Measurements from ENCODE around the gene PGC.

Gene PGC

GRCh38 chr6:41724586-41725501, 22.4 kb downstream of the PGC start:
- Histone ChIP-seq H3K4me1 (ENCODE audit: low read length) (no peaks in the 10 kb centered on the region), H3K4me2 (ENCODE audit: low read depth, low read length) (no peak overlapping the region), H4K20me1 (ENCODE audit: insufficient read depth, low read length) (no peaks in the 10 kb centered on the region), H3K4me3 (ENCODE audit: low read length) (no peak overlapping the region), H3K79me2 (ENCODE audit: low read length) (peaks cover 21% of the 10 kb centered on the region), H3K27me3 (replicated peaks; ENCODE audit: insufficient read depth, low read length) (no peaks in the 10 kb centered on the region), H3K9me2 (replicated peaks; ENCODE audit: insufficient read depth, low read length) (no peaks in the 10 kb centered on the region), H3K36me3 (replicated peaks; ENCODE audit: insufficient read depth, low read length) (no peaks in the 10 kb centered on the region), H3F3A (ENCODE audit: insufficient read depth, low read length) (no peaks in the 10 kb centered on the region), H3K27ac (ENCODE audit: low read length) (no peak overlapping the region), H3K9ac (ENCODE audit: low read length) (no peak overlapping the region), H3K9me3 (replicated peaks; ENCODE audit: insufficient read depth, low read length) (no peaks in the 10 kb centered on the region), H2AFZ (ENCODE audit: low read length) (no peak overlapping the region)
- TF ChIP-seq EZH2 (optimal IDR thresholded peaks at IDR 0.05; ENCODE audit: low read depth, low read length): no peak
- 0 out of 2 replicates have a peak, but pooled peaks have one; percentile 3 for TF ChIP-seq CTCF (IDR thresholded peaks at IDR 0.05; ENCODE audit: low read length)
- TF ChIP-seq EZH2phosphoT487 (IDR thresholded peaks at IDR 0.05; ENCODE audit: low read length): no peak
- DNase-seq: no peak

- H3K4me3 ChIP-seq (ENCODE audit: low read length): no peak overlapping the region
- no peak for DNase-seq
- H3K4me2 ChIP-seq (ENCODE audit: low read depth, low read length): no peak overlapping the region
- peaks cover 15% of the 10 kb centered on the region for H3K79me2 ChIP-seq (ENCODE audit: low read length)
- no peaks in the 10 kb centered on the region for H3K9me2 ChIP-seq (replicated peaks; ENCODE audit: insufficient read depth, low read length)
- H4K20me1 ChIP-seq (ENCODE audit: insufficient read depth, low read length): no peaks in the 10 kb centered on the region
- no peaks in the 10 kb centered on the region for H3K4me1 ChIP-seq (ENCODE audit: low read length)
- H3K9me3 ChIP-seq (replicated peaks; ENCODE audit: insufficient read depth, low read length): no peaks in the 10 kb centered on the region
- H3F3A ChIP-seq (ENCODE audit: insufficient read depth, low read length): no peaks in the 10 kb centered on the region
- H3K27ac ChIP-seq (ENCODE audit: low read length): no peak overlapping the region
- no peaks in the 10 kb centered on the region for H3K36me3 ChIP-seq (replicated peaks; ENCODE audit: insufficient read depth, low read length)
- no peak overlapping the region for H2AFZ ChIP-seq (ENCODE audit: low read length)
- no peak for TF ChIP-seq EZH2 (optimal IDR thresholded peaks at IDR 0.05; ENCODE audit: low read depth, low read length)
- TF ChIP-seq CTCF (IDR thresholded peaks at IDR 0.05; ENCODE audit: low read length): no peak
- TF ChIP-seq EZH2phosphoT487 (IDR thresholded peaks at IDR 0.05; ENCODE audit: low read length): no peak
- no peaks in the 10 kb centered on the region for H3K27me3 ChIP-seq (replicated peaks; ENCODE audit: insufficient read depth, low read length)
- H3K9ac ChIP-seq (ENCODE audit: low read length): no peak overlapping the region
Observed at GRCh38 chr6:41724228-41724580, 23.0 kb downstream of the PGC start.

GRCh38 chr6:41723530-41724227, 23.5 kb downstream of the PGC start:
- no peak for TF ChIP-seq EZH2phosphoT487 (IDR thresholded peaks at IDR 0.05; ENCODE audit: low read length)
- peaks cover 12% of the 10 kb centered on the region; the same call in 1 of the 2 replicates for H3K79me2 ChIP-seq (ENCODE audit: low read length)
- no peak for DNase-seq
- H3K4me3 ChIP-seq (ENCODE audit: low read length): no peak overlapping the region
- no peaks in the 10 kb centered on the region for H3K4me1 ChIP-seq (ENCODE audit: low read length)
- H3K9me3 ChIP-seq (replicated peaks; ENCODE audit: insufficient read depth, low read length): no peaks in the 10 kb centered on the region
- H3K9me2 ChIP-seq (replicated peaks; ENCODE audit: insufficient read depth, low read length): no peaks in the 10 kb centered on the region
- no peaks in the 10 kb centered on the region for H3K27me3 ChIP-seq (replicated peaks; ENCODE audit: insufficient read depth, low read length)
- no peak overlapping the region for H2AFZ ChIP-seq (ENCODE audit: low read length)
- H3K4me2 ChIP-seq (ENCODE audit: low read depth, low read length): no peak overlapping the region
- no peaks in the 10 kb centered on the region for H3K36me3 ChIP-seq (replicated peaks; ENCODE audit: insufficient read depth, low read length)
- no peak overlapping the region for H3K9ac ChIP-seq (ENCODE audit: low read length)
- no peak overlapping the region for H3K27ac ChIP-seq (ENCODE audit: low read length)
- no peaks in the 10 kb centered on the region for H4K20me1 ChIP-seq (ENCODE audit: insufficient read depth, low read length)
- no peaks in the 10 kb centered on the region for H3F3A ChIP-seq (ENCODE audit: insufficient read depth, low read length)

All from MM.1S (cell line).